GM12801 (cell line): ENCODE data around the gene CNNM1.

ENCODE experiments used
- TF ChIP-seq, protein P1 (sequence below): IDR thresholded peaks from one replicate; pipeline ENCODE4 v1.5.1; 2011; ENCODE audit warnings: control low read depth; ENCODE audit not compliant: insufficient read length; ENCODE audit errors: extremely low read depth

The CNNM1 gene

GRCh38 chr10:99303899-99304861 lies 25.0 kb upstream of the CNNM1 start:
- TF ChIP-seq, protein P1, sequence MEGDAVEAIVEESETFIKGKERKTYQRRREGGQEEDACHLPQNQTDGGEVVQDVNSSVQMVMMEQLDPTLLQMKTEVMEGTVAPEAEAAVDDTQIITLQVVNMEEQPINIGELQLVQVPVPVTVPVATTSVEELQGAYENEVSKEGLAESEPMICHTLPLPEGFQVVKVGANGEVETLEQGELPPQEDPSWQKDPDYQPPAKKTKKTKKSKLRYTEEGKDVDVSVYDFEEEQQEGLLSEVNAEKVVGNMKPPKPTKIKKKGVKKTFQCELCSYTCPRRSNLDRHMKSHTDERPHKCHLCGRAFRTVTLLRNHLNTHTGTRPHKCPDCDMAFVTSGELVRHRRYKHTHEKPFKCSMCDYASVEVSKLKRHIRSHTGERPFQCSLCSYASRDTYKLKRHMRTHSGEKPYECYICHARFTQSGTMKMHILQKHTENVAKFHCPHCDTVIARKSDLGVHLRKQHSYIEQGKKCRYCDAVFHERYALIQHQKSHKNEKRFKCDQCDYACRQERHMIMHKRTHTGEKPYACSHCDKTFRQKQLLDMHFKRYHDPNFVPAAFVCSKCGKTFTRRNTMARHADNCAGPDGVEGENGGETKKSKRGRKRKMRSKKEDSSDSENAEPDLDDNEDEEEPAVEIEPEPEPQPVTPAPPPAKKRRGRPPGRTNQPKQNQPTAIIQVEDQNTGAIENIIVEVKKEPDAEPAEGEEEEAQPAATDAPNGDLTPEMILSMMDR = no peak

DNA sequence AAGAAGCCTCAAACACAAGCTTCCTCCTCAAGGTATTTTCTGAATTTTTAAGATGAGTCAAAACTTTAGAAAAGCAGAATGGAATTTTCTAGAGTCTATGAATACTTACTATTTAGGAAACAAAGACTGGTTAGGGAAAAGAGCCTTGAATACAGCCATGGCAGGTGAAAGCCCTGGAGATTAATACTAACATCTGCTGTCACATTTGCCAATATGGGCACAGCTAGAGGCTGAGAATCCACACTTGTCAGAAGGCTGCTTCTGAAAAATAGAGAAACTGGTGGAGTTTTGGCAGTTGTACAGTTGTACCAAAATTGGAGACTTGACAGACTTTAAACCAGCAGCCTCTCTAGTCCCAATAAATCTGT lies 24.3 kb upstream of the CNNM1 start:
- TF ChIP-seq, protein P1 = no peak

DNA sequence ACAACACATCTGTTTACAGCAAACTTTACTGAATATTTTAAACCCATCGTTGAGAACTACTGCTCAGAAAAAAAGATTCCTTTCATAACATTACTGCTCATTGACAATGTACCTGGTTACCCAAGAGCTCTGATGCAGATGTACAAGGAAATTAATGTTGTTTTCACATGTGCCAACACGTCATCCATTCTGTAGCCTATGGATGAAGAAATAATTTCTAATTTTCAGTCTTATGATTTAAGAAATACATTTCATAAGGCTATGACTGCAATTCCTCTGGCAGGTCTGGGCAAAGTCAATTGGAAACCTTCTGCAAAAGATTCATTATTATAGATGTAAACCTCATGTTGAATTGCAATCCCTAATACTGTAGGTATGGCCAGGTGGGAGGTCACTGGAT lies 16.7 kb upstream of the CNNM1 start:
- TF ChIP-seq, protein P1 = no peak

DNA sequence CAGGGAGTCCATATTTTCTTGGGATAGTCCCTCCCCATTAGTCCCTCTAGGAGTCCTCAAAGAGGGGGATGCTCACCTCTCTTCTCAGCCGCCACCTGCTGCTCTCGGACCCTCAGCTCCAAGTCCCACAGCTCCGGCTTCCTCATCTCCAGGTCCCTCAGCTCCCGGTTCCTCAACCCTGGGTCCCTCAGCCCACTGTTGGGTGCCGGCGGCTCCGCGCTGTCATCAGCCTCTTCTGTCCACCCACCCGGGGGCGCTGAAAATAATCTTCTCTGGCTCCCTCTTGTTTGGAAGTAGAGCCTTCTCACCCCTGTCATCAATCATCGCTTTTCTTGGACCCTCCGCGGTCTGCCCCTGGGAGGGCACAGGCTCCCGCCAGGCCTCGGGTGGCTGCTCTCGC lies 13.3 kb upstream of the CNNM1 start:
- TF ChIP-seq, protein P1 = no peak

GRCh38 chr10:99316374-99316773 lies 12.8 kb upstream of the CNNM1 start:
- TF ChIP-seq, protein P1 = no peak

DNA sequence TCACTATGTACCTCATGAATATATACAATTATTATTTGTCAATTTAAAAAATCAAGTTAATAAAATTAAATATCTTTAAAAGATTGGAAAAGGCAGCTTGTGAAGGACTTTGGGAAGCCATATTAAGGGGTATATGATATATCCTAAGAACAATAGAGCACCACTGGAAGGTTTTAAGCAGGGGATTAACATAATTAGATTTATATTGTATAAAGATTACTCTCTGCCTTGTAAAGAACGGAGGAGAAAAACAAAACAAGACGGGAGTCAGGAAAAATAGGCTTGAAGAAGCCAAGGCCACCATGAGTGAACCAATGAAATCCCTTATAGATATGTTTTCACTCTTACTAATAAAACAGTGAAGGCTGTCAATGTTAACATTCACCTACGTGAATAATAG lies 11.1 kb upstream of the CNNM1 start:
- TF ChIP-seq, protein P1 = no peak

GRCh38 chr10:99318475-99318874 lies 10.7 kb upstream of the CNNM1 start:
- TF ChIP-seq, protein P1 = no peak
